Osteocyte (in vitro differentiated cells): ENCODE measurements around the gene KLRC2. TPM values are rescaled to one million over a fixed set of nuclear protein-coding genes. Genes with fewer than 3 reads are reported as not detected.
"Not testable (repeated sequence)": the region's sequence is repeated elsewhere in the genome, so short reads cannot be mapped to it uniquely, and the experiment has no call there.

Experiments used
- DNase-seq: peaks from one replicate; pipeline ENCODE4 v3.0.0; 2021; ENCODE audit warnings: mixed read lengths; ENCODE audit not compliant: unreplicated experiment; ENCODE audit errors: extremely low spot score
- H3K27ac Mint-ChIP-seq: one replicate; pipeline ENCODE4 v1.8.0; 2021; ENCODE audit warnings: mild to moderate bottlenecking, mixed read lengths; ENCODE audit not compliant: unreplicated experiment
- H3K27me3 Mint-ChIP-seq: one replicate; pipeline ENCODE4 v1.8.0; 2021; ENCODE audit warnings: mixed read lengths; ENCODE audit not compliant: unreplicated experiment
- H3K36me3 Mint-ChIP-seq: one replicate; pipeline ENCODE4 v1.8.0; 2021; ENCODE audit warnings: mixed read lengths; ENCODE audit not compliant: unreplicated experiment
- H3K4me1 Mint-ChIP-seq: one replicate; pipeline ENCODE4 v1.8.0; 2021; ENCODE audit warnings: mixed read lengths; ENCODE audit not compliant: unreplicated experiment
- H3K4me3 Mint-ChIP-seq: one replicate; pipeline ENCODE4 v1.8.0; 2021; ENCODE audit warnings: mild to moderate bottlenecking, moderate library complexity, mixed read lengths; ENCODE audit not compliant: unreplicated experiment
- H3K9me3 Mint-ChIP-seq: one replicate; pipeline ENCODE4 v1.8.0; 2021; ENCODE audit warnings: mixed read lengths; ENCODE audit not compliant: unreplicated experiment
- total RNA-seq: library from RNA; stranded (reverse); gene quantifications from 2 replicates; pipeline ENCODE4 v1.2.1, GENCODE V29; 2021
- TF ChIP-seq, protein P1 (sequence below): fragments of 200-600 bp; sonication (generic); IDR thresholded peaks from 2 replicates; pipeline ENCODE4 v1.5.0; 2021; ENCODE audit warnings: antibody characterized with exemption, mild to moderate bottlenecking, moderate library complexity

The KLRC2 gene
- total RNA-seq, 1 donor from 2014 or later = 3.0 TPM

DNA sequence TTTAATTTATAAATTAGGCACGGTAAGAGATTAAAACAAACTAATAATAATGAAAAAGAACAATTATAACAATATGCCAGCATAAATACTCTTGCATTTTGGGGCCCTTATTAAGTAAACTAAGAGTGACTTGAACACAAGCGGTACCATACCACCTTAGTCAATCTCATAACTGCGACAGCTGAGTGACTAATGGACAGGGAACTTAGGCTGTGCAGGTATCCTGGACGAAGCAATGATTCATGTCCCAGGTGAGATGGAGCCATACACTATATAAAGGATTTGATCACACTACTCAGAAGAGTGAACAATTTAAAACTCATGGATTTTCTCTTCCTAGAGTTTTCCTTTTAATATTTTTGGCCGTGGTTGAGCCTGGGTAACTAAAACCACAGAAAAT is 30.5 kb downstream of the KLRC2 start:
- H3K4me1 Mint-ChIP-seq = peaks cover 18% of the 10 kb centered on the region
- TF ChIP-seq, protein P1, sequence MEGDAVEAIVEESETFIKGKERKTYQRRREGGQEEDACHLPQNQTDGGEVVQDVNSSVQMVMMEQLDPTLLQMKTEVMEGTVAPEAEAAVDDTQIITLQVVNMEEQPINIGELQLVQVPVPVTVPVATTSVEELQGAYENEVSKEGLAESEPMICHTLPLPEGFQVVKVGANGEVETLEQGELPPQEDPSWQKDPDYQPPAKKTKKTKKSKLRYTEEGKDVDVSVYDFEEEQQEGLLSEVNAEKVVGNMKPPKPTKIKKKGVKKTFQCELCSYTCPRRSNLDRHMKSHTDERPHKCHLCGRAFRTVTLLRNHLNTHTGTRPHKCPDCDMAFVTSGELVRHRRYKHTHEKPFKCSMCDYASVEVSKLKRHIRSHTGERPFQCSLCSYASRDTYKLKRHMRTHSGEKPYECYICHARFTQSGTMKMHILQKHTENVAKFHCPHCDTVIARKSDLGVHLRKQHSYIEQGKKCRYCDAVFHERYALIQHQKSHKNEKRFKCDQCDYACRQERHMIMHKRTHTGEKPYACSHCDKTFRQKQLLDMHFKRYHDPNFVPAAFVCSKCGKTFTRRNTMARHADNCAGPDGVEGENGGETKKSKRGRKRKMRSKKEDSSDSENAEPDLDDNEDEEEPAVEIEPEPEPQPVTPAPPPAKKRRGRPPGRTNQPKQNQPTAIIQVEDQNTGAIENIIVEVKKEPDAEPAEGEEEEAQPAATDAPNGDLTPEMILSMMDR = no peak
- no peak overlapping the region for H3K4me3 Mint-ChIP-seq
- no peaks in the 10 kb centered on the region for H3K27me3 Mint-ChIP-seq
- peaks cover 9% of the 10 kb centered on the region for H3K9me3 Mint-ChIP-seq
- H3K27ac Mint-ChIP-seq = no peak overlapping the region
- peaks cover 23% of the 10 kb centered on the region for H3K36me3 Mint-ChIP-seq
- DNase-seq = no peak

DNA sequence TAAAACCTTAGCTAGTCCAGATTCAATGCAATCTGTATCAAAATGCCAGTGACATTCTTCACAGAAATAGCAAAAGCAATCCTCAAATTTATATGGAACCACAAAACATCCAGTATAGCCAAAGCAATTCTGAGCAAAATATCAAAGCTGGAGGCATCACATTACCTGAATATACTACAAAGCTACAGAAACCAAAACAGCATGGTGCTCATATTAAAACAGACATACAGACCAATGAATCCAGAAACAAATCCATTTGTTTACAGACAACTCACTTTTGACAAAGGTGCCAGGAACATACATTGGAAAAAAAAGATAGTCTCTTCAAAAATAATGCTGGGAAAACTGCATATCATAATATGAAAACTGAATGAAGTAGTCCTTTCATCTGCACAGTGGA is 31.0 kb downstream of the KLRC2 start:
- Mint-ChIP-seq H3K4me1 (peaks cover 22% of the 10 kb centered on the region), H3K4me3 (no peak overlapping the region), H3K27ac (no peak overlapping the region), H3K9me3 (peaks cover 9% of the 10 kb centered on the region), H3K27me3 (no peaks in the 10 kb centered on the region), H3K36me3 (peaks cover 26% of the 10 kb centered on the region)
- TF ChIP-seq, protein P1 = no peak
- DNase-seq = no peak

- Mint-ChIP-seq H3K4me3 (no peak overlapping the region), H3K27me3 (no peaks in the 10 kb centered on the region), H3K9me3 (peaks cover 9% of the 10 kb centered on the region), H3K4me1 (peaks cover 46% of the 10 kb centered on the region), H3K27ac (no peak overlapping the region), H3K36me3 (peaks cover 22% of the 10 kb centered on the region)
- DNase-seq = no peak
- TF ChIP-seq, protein P1 = no peak
These were observed 35.0 kb downstream of the KLRC2 start for GRCh38 chr12:10400829-10401228.

DNA sequence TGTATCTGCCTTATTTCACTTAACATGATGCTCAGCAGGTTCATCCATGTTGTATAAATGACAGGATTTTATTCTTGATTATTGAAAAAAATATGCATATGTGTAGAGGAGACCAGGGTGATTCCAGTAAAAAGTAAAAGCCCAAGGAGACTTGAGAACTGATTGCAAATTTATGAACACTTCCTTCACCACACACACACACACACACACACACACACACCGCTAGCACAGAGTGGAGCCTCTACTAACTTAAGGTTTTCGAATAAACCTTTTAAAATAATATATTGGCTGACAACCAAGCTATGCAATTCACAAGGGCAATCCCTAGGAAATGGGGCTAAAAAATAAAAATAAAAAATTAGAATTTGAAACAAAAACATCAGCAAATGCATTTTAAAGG is 37.6 kb downstream of the KLRC2 start:
- Mint-ChIP-seq H3K4me3 (peak overlapping the region; percentile 65), H3K27ac (peak overlapping the region; percentile 93), H3K9me3 (no peaks in the 10 kb centered on the region), H3K27me3 (no peaks in the 10 kb centered on the region), H3K36me3 (peaks cover 14% of the 10 kb centered on the region), H3K4me1 (peaks cover 73% of the 10 kb centered on the region)
- TF ChIP-seq, protein P1 = no peak
- DNase-seq = no peak

- Mint-ChIP-seq H3K36me3 (peaks cover 11% of the 10 kb centered on the region), H3K9me3 (no peaks in the 10 kb centered on the region), H3K27me3 (no peaks in the 10 kb centered on the region), H3K27ac (peak overlapping the region; percentile 93), H3K4me3 (peak overlapping the region; percentile 65), H3K4me1 (peaks cover 82% of the 10 kb centered on the region)
- DNase-seq = no peak
- TF ChIP-seq, protein P1 = no peak
These were observed 38.5 kb downstream of the KLRC2 start for GRCh38 chr12:10397296-10397695.

GRCh38 chr12:10396176-10396575 is 39.6 kb downstream of the KLRC2 start:
- not testable (repeated sequence) for H3K27me3 Mint-ChIP-seq, DNase-seq, H3K36me3 Mint-ChIP-seq, H3K9me3 Mint-ChIP-seq
- H3K4me3 Mint-ChIP-seq = peak overlapping the region; percentile 62
- peak overlapping the region; percentile 93 for H3K27ac Mint-ChIP-seq
- H3K4me1 Mint-ChIP-seq = peaks cover 86% of the 10 kb centered on the region
